ENCODE data around the gene SPACA7. TPM values are rescaled to one million over a fixed set of nuclear protein-coding genes. Genes with fewer than 3 reads are reported as not detected.

Gene SPACA7
- total and polyA plus RNA-seq, 9 of the 15 experiments (the other 6 are each of a cell fraction or from before 2014, with no cell fraction given): not detected

DNA sequence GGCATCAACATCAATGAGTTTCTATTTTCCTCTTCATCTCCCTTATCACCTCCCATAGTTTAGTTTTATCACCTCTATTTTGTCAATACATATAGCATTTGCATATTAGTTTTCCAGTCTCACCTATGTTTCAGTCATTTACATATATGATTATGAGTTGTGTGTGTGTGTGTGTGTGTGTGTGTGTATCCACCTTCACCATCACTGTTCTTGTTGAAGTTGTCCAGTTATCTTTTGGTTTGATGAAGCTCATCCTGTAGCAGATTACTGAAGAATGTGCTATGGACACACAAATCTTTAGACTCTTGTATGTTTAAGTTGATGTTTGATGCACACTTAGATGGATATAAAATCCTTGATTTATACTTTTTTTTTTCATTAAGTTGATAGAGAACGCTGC lies 40.5 kb downstream of the SPACA7 start:
- ChIA-PET POLR2A (no interaction called here), CTCF (ENCODE audit: low intra/inter-chr PET ratio) (no interaction called here)
- H3K4me1 ChIP-seq (replicated peaks in 1 of 2; ENCODE audit: control insufficient read depth in 2 of 2, insufficient read depth in 2 of 2, low read length in 2 of 2): no peaks in the 10 kb centered on the region
- H3K36me3 ChIP-seq (ENCODE audit: control insufficient read depth, insufficient read depth, low read length): no peaks in the 10 kb centered on the region
- H4K20me1 ChIP-seq (replicated peaks; ENCODE audit: control insufficient read depth, insufficient read depth, low read length): no peaks in the 10 kb centered on the region
- in situ Hi-C loops (cut with MboI): no loop called here
- no peaks in the 10 kb centered on the region for H3K79me2 ChIP-seq (ENCODE audit: control insufficient read depth, insufficient read depth, low read length)
- H3K4me2 ChIP-seq (ENCODE audit: insufficient read depth, low read length): no peak overlapping the region
- 0% methylated on average over 1 of the region's 1 CpG for WGBS (ENCODE audit: insufficient coverage, low coverage, missing lambda C conversion rate)
- no peaks in the 10 kb centered on the region for H3K27me3 ChIP-seq (ENCODE audit: control insufficient read depth in 2 of 2, insufficient read depth in 2 of 2, low read length in 2 of 2)
- FAIRE-seq: no peak
- BruUV-seq (replicated peaks): no TSS peak
- H3K9me1 ChIP-seq (ENCODE audit: control insufficient read depth, insufficient read depth, low read length): no peaks in the 10 kb centered on the region
- H3K9ac ChIP-seq (ENCODE audit: insufficient read depth in 1 of 2, low read depth in 2 of 2, low read length in 2 of 2): no peak overlapping the region
- no peak overlapping the region for H2AFZ ChIP-seq (ENCODE audit: low read depth, low read length)
- intact Hi-C loops (cut with micrococcal nuclease): no loop called here
- DNase-seq (ENCODE audit: extremely low read depth in 1 of 4, low spot score in 3 of 4): no peak
- H3K27ac ChIP-seq (ENCODE audit: extremely low read depth, low read depth, low read length): no peak overlapping the region
- ATAC-seq: no peak
- no peak overlapping the region for H3K4me3 ChIP-seq
- no peaks in the 10 kb centered on the region for H3K9me3 ChIP-seq (replicated peaks; ENCODE audit: control insufficient read depth, insufficient read depth, low read depth, low read length)
- TF ChIP-seq NCOR1 (IDR thresholded peaks at IDR 0.05) (no peak), KLF6 (CRISPR knock-in tag; IDR thresholded peaks at IDR 0.05; ENCODE audit: borderline replicate concordance) (no peak), ZNF384 (IDR thresholded peaks at IDR 0.05; ENCODE audit: low read depth, low read length) (no peak), ZNF146 (CRISPR knock-in tag; IDR thresholded peaks at IDR 0.05; ENCODE audit: unreplicated experiment) (no peak), RBBP5 (IDR thresholded peaks at IDR 0.05; ENCODE audit: borderline replicate concordance, insufficient read depth, low read length, poor library complexity, severe bottlenecking) (no peak), CTBP1 (IDR thresholded peaks at IDR 0.05; ENCODE audit: borderline replicate concordance) (no peak), TRIM28 (IDR thresholded peaks at IDR 0.05) (no peak), SIX5 (IDR thresholded peaks at IDR 0.05; ENCODE audit: borderline replicate concordance in 1 of 2, insufficient read depth in 1 of 2, low read depth in 1 of 2, low read length in 2 of 2) (no peak), POLR3G (IDR thresholded peaks at IDR 0.05; ENCODE audit: extremely low read depth, insufficient read length, insufficient replicate concordance) (no peak)
- TF ChIP-seq, protein P1, sequence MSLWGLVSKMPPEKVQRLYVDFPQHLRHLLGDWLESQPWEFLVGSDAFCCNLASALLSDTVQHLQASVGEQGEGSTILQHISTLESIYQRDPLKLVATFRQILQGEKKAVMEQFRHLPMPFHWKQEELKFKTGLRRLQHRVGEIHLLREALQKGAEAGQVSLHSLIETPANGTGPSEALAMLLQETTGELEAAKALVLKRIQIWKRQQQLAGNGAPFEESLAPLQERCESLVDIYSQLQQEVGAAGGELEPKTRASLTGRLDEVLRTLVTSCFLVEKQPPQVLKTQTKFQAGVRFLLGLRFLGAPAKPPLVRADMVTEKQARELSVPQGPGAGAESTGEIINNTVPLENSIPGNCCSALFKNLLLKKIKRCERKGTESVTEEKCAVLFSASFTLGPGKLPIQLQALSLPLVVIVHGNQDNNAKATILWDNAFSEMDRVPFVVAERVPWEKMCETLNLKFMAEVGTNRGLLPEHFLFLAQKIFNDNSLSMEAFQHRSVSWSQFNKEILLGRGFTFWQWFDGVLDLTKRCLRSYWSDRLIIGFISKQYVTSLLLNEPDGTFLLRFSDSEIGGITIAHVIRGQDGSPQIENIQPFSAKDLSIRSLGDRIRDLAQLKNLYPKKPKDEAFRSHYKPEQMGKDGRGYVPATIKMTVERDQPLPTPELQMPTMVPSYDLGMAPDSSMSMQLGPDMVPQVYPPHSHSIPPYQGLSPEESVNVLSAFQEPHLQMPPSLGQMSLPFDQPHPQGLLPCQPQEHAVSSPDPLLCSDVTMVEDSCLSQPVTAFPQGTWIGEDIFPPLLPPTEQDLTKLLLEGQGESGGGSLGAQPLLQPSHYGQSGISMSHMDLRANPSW (CRISPR knock-in tag; IDR thresholded peaks at IDR 0.05): no peak
- TF ChIP-seq, protein P2, sequence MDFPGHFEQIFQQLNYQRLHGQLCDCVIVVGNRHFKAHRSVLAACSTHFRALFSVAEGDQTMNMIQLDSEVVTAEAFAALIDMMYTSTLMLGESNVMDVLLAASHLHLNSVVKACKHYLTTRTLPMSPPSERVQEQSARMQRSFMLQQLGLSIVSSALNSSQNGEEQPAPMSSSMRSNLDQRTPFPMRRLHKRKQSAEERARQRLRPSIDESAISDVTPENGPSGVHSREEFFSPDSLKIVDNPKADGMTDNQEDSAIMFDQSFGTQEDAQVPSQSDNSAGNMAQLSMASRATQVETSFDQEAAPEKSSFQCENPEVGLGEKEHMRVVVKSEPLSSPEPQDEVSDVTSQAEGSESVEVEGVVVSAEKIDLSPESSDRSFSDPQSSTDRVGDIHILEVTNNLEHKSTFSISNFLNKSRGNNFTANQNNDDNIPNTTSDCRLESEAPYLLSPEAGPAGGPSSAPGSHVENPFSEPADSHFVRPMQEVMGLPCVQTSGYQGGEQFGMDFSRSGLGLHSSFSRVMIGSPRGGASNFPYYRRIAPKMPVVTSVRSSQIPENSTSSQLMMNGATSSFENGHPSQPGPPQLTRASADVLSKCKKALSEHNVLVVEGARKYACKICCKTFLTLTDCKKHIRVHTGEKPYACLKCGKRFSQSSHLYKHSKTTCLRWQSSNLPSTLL (IDR thresholded peaks at IDR 0.05): no peak
- TF ChIP-seq, protein P3, sequence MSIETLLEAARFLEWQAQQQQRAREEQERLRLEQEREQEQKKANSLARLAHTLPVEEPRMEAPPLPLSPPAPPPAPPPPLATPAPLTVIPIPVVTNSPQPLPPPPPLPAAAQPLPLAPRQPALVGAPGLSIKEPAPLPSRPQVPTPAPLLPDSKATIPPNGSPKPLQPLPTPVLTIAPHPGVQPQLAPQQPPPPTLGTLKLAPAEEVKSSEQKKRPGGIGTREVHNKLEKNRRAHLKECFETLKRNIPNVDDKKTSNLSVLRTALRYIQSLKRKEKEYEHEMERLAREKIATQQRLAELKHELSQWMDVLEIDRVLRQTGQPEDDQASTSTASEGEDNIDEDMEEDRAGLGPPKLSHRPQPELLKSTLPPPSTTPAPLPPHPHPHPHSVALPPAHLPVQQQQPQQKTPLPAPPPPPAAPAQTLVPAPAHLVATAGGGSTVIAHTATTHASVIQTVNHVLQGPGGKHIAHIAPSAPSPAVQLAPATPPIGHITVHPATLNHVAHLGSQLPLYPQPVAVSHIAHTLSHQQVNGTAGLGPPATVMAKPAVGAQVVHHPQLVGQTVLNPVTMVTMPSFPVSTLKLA (conservative IDR thresholded peaks at IDR 0.05): no peak
- TF ChIP-seq, protein P4, sequence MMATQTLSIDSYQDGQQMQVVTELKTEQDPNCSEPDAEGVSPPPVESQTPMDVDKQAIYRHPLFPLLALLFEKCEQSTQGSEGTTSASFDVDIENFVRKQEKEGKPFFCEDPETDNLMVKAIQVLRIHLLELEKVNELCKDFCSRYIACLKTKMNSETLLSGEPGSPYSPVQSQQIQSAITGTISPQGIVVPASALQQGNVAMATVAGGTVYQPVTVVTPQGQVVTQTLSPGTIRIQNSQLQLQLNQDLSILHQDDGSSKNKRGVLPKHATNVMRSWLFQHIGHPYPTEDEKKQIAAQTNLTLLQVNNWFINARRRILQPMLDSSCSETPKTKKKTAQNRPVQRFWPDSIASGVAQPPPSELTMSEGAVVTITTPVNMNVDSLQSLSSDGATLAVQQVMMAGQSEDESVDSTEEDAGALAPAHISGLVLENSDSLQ (IDR thresholded peaks at IDR 0.05): no peak
- TF ChIP-seq, protein P5, sequence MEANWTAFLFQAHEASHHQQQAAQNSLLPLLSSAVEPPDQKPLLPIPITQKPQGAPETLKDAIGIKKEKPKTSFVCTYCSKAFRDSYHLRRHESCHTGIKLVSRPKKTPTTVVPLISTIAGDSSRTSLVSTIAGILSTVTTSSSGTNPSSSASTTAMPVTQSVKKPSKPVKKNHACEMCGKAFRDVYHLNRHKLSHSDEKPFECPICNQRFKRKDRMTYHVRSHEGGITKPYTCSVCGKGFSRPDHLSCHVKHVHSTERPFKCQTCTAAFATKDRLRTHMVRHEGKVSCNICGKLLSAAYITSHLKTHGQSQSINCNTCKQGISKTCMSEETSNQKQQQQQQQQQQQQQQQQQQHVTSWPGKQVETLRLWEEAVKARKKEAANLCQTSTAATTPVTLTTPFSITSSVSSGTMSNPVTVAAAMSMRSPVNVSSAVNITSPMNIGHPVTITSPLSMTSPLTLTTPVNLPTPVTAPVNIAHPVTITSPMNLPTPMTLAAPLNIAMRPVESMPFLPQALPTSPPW (CRISPR knock-in tag; IDR thresholded peaks at IDR 0.05): no peak

Measured in K562 (cell line).